GM12801 (cell line): ENCODE results near the gene PDRG1.

Source experiments
- TF ChIP-seq, protein P1 (sequence below): IDR thresholded peaks from one replicate; pipeline ENCODE4 v1.5.1; 2011; ENCODE audit warnings: control low read depth; ENCODE audit not compliant: insufficient read length; ENCODE audit errors: extremely low read depth

Gene PDRG1

GRCh38 chr20:31988430-31989015, 36.7 kb upstream of the PDRG1 start:
- TF ChIP-seq, protein P1, sequence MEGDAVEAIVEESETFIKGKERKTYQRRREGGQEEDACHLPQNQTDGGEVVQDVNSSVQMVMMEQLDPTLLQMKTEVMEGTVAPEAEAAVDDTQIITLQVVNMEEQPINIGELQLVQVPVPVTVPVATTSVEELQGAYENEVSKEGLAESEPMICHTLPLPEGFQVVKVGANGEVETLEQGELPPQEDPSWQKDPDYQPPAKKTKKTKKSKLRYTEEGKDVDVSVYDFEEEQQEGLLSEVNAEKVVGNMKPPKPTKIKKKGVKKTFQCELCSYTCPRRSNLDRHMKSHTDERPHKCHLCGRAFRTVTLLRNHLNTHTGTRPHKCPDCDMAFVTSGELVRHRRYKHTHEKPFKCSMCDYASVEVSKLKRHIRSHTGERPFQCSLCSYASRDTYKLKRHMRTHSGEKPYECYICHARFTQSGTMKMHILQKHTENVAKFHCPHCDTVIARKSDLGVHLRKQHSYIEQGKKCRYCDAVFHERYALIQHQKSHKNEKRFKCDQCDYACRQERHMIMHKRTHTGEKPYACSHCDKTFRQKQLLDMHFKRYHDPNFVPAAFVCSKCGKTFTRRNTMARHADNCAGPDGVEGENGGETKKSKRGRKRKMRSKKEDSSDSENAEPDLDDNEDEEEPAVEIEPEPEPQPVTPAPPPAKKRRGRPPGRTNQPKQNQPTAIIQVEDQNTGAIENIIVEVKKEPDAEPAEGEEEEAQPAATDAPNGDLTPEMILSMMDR = no peak

GRCh38 chr20:31987744-31988143, 35.9 kb upstream of the PDRG1 start:
- TF ChIP-seq, protein P1 = no peak

GRCh38 chr20:31984981-31985471, 33.2 kb upstream of the PDRG1 start:
- TF ChIP-seq, protein P1 = no peak

DNA sequence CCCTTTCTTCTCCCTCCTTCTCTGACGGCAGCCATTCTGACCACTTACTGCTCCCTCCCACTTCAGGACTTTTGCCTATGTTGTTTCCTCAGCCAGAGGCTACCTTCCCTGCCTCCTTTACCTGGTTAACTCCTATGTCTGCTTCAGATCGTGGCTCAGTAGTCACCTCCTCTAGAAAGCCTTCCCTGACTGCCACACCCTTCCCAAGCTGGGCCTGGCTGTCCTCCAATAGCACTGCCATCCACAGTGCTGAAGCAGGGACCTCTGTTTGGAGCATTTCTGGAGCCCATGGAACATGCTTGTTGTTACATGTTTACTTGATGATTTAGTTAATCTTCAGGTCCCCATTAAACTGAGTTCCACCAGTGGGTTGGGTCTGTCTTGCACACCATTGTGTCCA, 29.9 kb upstream of the PDRG1 start:
- TF ChIP-seq, protein P1 = no peak

DNA sequence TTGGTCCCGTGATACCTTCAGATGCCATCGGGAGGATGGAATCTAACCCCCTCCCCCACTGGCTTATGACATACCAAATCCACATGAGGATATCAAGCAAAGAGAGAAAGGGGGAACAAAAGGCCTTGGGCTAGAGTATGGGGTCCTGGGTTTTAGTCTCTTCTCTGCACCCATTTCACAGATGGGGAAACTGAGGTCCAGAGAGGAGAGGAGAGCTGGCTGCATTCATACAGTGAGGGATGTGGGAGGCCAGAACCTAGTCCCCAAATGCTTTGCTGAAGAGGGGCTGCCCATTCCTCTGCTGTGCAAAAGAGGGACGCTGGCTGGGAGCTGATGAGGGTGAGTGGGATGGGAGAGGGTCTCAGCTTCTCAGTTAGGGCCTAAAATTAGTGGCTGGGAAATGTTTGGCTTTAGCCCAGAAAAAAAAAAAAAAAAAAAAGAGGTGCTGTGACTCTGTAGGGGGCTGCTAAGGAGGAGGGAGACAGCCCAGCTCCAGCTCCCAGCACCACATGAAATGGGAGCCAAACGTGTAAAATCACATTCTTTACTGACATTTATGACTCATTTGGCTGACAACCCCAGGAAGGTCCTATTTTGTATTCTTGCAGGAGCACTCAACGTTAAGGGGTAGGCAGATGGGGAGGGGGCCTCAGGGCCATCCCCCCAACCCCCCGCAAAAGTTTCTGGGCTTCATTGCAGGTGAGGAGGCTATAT, 28.0 kb upstream of the PDRG1 start:
- TF ChIP-seq, protein P1 = no peak

DNA sequence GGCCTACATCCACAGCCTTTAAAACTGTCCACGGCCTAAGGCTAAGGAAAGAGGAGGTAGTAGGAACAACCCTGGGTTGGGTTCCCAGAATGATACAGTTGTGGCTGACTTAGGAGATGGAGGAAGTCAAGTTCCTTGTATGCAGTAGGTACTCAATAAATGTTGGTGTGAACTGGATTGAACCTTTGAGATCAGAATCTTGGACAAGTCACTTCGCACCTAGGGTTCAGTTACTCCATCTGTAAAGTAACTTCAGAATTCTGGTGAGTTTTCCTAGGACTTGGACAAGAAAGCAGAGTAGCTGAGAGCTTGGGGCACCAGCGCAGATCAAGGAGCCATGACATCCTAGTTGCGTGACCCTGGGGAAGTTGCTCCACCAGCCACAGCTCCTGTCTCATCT, 25.2 kb upstream of the PDRG1 start:
- TF ChIP-seq, protein P1 = no peak

GRCh38 chr20:31975874-31976273, 24.0 kb upstream of the PDRG1 start:
- TF ChIP-seq, protein P1 = no peak
